Loucy (cell line): ENCODE measurements around the gene ALDOA.

Experiments
- H2AFZ ChIP-seq: fragments of 200-600 bp; sonication (generic); 2 replicates; pipeline ENCODE4 v1.6.0; 2016; ENCODE audit warnings: antibody characterized with exemption, mild to moderate bottlenecking, low read length, moderate library complexity
- H3F3A ChIP-seq: fragments of 200-600 bp; 2 replicates; pipeline ENCODE4 v1.6.0; 2016; ENCODE audit warnings: antibody characterized with exemption, low read depth, mild to moderate bottlenecking
- H3K27me3 ChIP-seq: fragments of 200-600 bp; sonication (generic); 2 replicates; pipeline ENCODE4 v1.6.1; 2014; ENCODE audit warnings: low read length, mild to moderate bottlenecking; ENCODE audit not compliant: insufficient read depth, poor library complexity, severe bottlenecking
- H3K36me3 ChIP-seq: fragments of 200-600 bp; sonication (generic); 2 replicates; pipeline ENCODE4 v1.6.1; 2016; ENCODE audit warnings: low read length; ENCODE audit not compliant: insufficient read depth
- H3K4me1 ChIP-seq: fragments of 200-600 bp; sonication (generic); 2 replicates; pipeline ENCODE4 v1.5.1; 2014; ENCODE audit warnings: low read length, mild to moderate bottlenecking; ENCODE audit not compliant: insufficient read depth, poor library complexity, severe bottlenecking
- H3K4me2 ChIP-seq: fragments of 200-600 bp; sonication (generic); 2 replicates; pipeline ENCODE4 v1.6.0; 2014; ENCODE audit warnings: antibody characterized with exemption, low read length, low read depth, mild to moderate bottlenecking; ENCODE audit not compliant: poor library complexity, severe bottlenecking
- H3K4me3 ChIP-seq: fragments of 200-600 bp; sonication (generic); 2 replicates; pipeline ENCODE4 v1.5.1; 2014; ENCODE audit warnings: low read length, mild to moderate bottlenecking, mixed read lengths; ENCODE audit not compliant: poor library complexity, severe bottlenecking
- H3K79me2 ChIP-seq: fragments of 200-600 bp; sonication (generic); 2 replicates; pipeline ENCODE4 v1.6.1; 2014; ENCODE audit warnings: low read length; ENCODE audit not compliant: insufficient read depth
- H3K9ac ChIP-seq: fragments of 200-600 bp; sonication (generic); 2 replicates; pipeline ENCODE4 v1.6.0; 2014; ENCODE audit warnings: mild to moderate bottlenecking, low read depth, low read length, moderate library complexity; ENCODE audit not compliant: poor library complexity, severe bottlenecking
- H3K9me2 ChIP-seq: fragments of 200-600 bp; sonication (generic); replicated peaks from 2 replicates; pipeline ENCODE4 v1.6.1; 2016; ENCODE audit warnings: low read depth, low read length, mixed read lengths
- H3K9me3 ChIP-seq: fragments of 200-600 bp; sonication (generic); 2 replicates; pipeline ENCODE4 v1.6.1; 2014; ENCODE audit warnings: mild to moderate bottlenecking, antibody characterized with exemption, low read length, low read depth; ENCODE audit not compliant: insufficient read depth
- H4K20me1 ChIP-seq: fragments of 200-600 bp; sonication (generic); 2 replicates; pipeline ENCODE4 v1.6.0; 2014; ENCODE audit warnings: antibody characterized with exemption, low read length, mild to moderate bottlenecking; ENCODE audit not compliant: insufficient read depth, poor library complexity, severe bottlenecking
- EZH2phosphoT487 ChIP-seq: fragments of 200-600 bp; IDR thresholded peaks from 2 replicates; pipeline ENCODE4 v1.6.1; 2018; ENCODE audit warnings: antibody characterized with exemption, mild to moderate bottlenecking, moderate library complexity, borderline replicate concordance
- TF ChIP-seq, protein P1 (sequence below): fragments of 200-600 bp; sonication (generic); conservative IDR thresholded peaks from 2 replicates; pipeline ENCODE4 v1.5.1; 2014; ENCODE audit warnings: mild to moderate bottlenecking, antibody characterized with exemption, low read length

ALDOA gene

GRCh38 chr16:30068750-30069610 is 3.4 kb downstream of the ALDOA start:
- TF ChIP-seq EZH2phosphoT487, result no peak
- TF ChIP-seq, protein P1, sequence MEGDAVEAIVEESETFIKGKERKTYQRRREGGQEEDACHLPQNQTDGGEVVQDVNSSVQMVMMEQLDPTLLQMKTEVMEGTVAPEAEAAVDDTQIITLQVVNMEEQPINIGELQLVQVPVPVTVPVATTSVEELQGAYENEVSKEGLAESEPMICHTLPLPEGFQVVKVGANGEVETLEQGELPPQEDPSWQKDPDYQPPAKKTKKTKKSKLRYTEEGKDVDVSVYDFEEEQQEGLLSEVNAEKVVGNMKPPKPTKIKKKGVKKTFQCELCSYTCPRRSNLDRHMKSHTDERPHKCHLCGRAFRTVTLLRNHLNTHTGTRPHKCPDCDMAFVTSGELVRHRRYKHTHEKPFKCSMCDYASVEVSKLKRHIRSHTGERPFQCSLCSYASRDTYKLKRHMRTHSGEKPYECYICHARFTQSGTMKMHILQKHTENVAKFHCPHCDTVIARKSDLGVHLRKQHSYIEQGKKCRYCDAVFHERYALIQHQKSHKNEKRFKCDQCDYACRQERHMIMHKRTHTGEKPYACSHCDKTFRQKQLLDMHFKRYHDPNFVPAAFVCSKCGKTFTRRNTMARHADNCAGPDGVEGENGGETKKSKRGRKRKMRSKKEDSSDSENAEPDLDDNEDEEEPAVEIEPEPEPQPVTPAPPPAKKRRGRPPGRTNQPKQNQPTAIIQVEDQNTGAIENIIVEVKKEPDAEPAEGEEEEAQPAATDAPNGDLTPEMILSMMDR, result peak; percentile 71
- peak overlapping the region; percentile 31 for H3K4me3 ChIP-seq
- no peaks in the 10 kb centered on the region for H3K9me2 ChIP-seq
- H3K4me2 ChIP-seq, result peak overlapping the region; percentile 45
- peaks cover 59% of the 10 kb centered on the region for H4K20me1 ChIP-seq
- no peaks in the 10 kb centered on the region for H3F3A ChIP-seq
- H3K9ac ChIP-seq, result no peak overlapping the region
- H3K27me3 ChIP-seq, result peaks cover 6% of the 10 kb centered on the region
- H3K36me3 ChIP-seq, result peaks cover 65% of the 10 kb centered on the region
- peaks cover 76% of the 10 kb centered on the region for H3K79me2 ChIP-seq
- H3K4me1 ChIP-seq, result peaks cover 31% of the 10 kb centered on the region
- H3K9me3 ChIP-seq, result no peaks in the 10 kb centered on the region
- H2AFZ ChIP-seq, result no peak overlapping the region

DNA sequence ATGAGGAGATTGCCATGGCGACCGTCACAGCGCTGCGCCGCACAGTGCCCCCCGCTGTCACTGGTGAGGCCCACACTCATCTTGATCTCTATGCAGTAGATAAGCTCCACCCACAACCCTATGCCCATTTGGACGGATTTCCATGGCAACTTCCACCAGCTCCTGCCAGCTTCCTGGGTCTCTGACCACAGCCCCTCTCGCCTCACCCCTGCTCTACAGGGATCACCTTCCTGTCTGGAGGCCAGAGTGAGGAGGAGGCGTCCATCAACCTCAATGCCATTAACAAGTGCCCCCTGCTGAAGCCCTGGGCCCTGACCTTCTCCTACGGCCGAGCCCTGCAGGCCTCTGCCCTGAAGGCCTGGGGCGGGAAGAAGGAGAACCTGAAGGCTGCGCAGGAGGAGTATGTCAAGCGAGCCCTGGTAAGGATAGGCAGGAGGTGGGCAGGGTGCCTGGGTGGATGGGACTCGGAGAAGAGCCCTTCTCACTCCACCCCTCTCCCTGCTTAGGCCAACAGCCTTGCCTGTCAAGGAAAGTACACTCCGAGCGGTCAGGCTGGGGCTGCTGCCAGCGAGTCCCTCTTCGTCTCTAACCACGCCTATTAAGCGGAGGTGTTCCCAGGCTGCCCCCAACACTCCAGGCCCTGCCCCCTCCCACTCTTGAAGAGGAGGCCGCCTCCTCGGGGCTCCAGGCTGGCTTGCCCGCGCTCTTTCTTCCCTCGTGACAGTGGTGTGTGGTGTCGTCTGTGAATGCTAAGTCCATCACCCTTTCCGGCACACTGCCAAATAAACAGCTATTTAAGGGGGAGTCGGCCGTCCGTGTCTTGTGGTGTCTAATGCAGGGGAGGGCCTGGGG is 4.3 kb downstream of the ALDOA start:
- Histone ChIP-seq H3K4me1 (peaks cover 27% of the 10 kb centered on the region), H3K36me3 (peaks cover 65% of the 10 kb centered on the region), H3K9me3 (no peaks in the 10 kb centered on the region), H3K27me3 (no peaks in the 10 kb centered on the region), H2AFZ (no peak overlapping the region), H3K9me2 (no peaks in the 10 kb centered on the region), H3K79me2 (peaks cover 69% of the 10 kb centered on the region), H4K20me1 (peaks cover 59% of the 10 kb centered on the region), H3K9ac (no peak overlapping the region), H3K4me2 (peak overlapping the region; percentile 45), H3K4me3 (no peak overlapping the region), H3F3A (peaks cover 2% of the 10 kb centered on the region; the same call in 1 of the 2 replicates)
- TF ChIP-seq EZH2phosphoT487, result no peak
- TF ChIP-seq, protein P1, result no peak

- Histone ChIP-seq H3F3A (peaks cover 6% of the 10 kb centered on the region; the same call in 1 of the 2 replicates), H3K4me3 (no peak overlapping the region), H3K4me2 (peak overlapping the region; percentile 45), H4K20me1 (peaks cover 59% of the 10 kb centered on the region), H3K36me3 (peaks cover 65% of the 10 kb centered on the region), H3K27me3 (no peaks in the 10 kb centered on the region), H3K4me1 (peaks cover 33% of the 10 kb centered on the region), H2AFZ (no peak overlapping the region), H3K9me2 (no peaks in the 10 kb centered on the region), H3K79me2 (peaks cover 74% of the 10 kb centered on the region), H3K9me3 (no peaks in the 10 kb centered on the region), H3K9ac (no peak overlapping the region)
- TF ChIP-seq, protein P1, result no peak
- no peak for TF ChIP-seq EZH2phosphoT487
Observed at GRCh38 chr16:30070490-30070889, 4.9 kb downstream of the ALDOA start.
